ENCODE measurements around the gene ARID4B.
A peak's percentile ranks its signal among the peaks of the same experiment; 100 is the strongest.
"Not testable (repeated sequence)": the region's sequence is repeated elsewhere in the genome, so short reads cannot be mapped to it uniquely, and the experiment has no call there.

Gene ARID4B

GRCh38 chr1:235327559-235328270 is at the start of gene ARID4B:
Gene ARID4B (minus strand): TSS chr1:235328179. CDS start chr1:235326919, 1,260 bp downstream.
- peak; percentile 87 for DNase-seq

- DNase-seq: peak; percentile 91
These were observed 48.1 kb upstream of the ARID4B start for GRCh38 chr1:235375919-235376605.

- no peak for DNase-seq
These were observed 41.8 kb upstream of the ARID4B start for GRCh38 chr1:235369802-235370201.

GRCh38 chr1:235368428-235368827 is 40.4 kb upstream of the ARID4B start:
- no peak for DNase-seq

GRCh38 chr1:235367000-235367908 is 39.3 kb upstream of the ARID4B start, which contains the start of gene TBCE:
Gene TBCE (plus strand): TSS chr1:235367427. CDS start chr1:235380050, 12,623 bp downstream.
- peak; percentile 100 for DNase-seq

GRCh38 chr1:235366286-235366685 is 38.3 kb upstream of the ARID4B start:
- DNase-seq: no peak

GRCh38 chr1:235364189-235364588 is 36.2 kb upstream of the ARID4B start:
- not testable (repeated sequence) for DNase-seq

- DNase-seq: no peak
These were observed 30.9 kb upstream of the ARID4B start for GRCh38 chr1:235358899-235359298.

GRCh38 chr1:235357485-235358373 is 29.8 kb upstream of the ARID4B start:
- DNase-seq: peak; percentile 64

- DNase-seq: peak; percentile 22
These were observed 23.9 kb upstream of the ARID4B start for GRCh38 chr1:235351898-235352297.

- DNase-seq: no peak
These were observed 23.5 kb upstream of the ARID4B start for GRCh38 chr1:235351441-235351840.

GRCh38 chr1:235343726-235344125 is 15.7 kb upstream of the ARID4B start:
- peak; percentile 59 for DNase-seq

GRCh38 chr1:235342471-235342870 is 14.5 kb upstream of the ARID4B start:
- DNase-seq: peak; percentile 96

GRCh38 chr1:235342039-235342438 is 14.1 kb upstream of the ARID4B start:
- DNase-seq: peak; percentile 98

GRCh38 chr1:235341334-235341733 is 13.4 kb upstream of the ARID4B start:
- DNase-seq: no peak

GRCh38 chr1:235339746-235340145 is 11.8 kb upstream of the ARID4B start:
- DNase-seq: no peak

- DNase-seq: no peak
These were observed 8.9 kb upstream of the ARID4B start for GRCh38 chr1:235336903-235337302.

- DNase-seq: no peak
These were observed 3.4 kb upstream of the ARID4B start for GRCh38 chr1:235331401-235331800.

GRCh38 chr1:235330918-235331285 is 2.9 kb upstream of the ARID4B start:
- DNase-seq: no peak

GRCh38 chr1:235329139-235329902 is 1.3 kb upstream of the ARID4B start:
- peak; percentile 76 for DNase-seq
